Type B pancreatic cell (in vitro differentiated cells): Measurements from ENCODE around the gene SLC5A5. TPM values are rescaled to one million over a fixed set of nuclear protein-coding genes. Genes with fewer than 3 reads are reported as not detected.

Experiments used
- DNase-seq: peaks from one replicate; pipeline ENCODE4 v3.0.0; 2021; ENCODE audit warnings: mixed read lengths; ENCODE audit not compliant: unreplicated experiment; ENCODE audit errors: extremely low spot score
- H3K27ac Mint-ChIP-seq: 2 replicates; pipeline ENCODE4 v1.8.0; 2021; ENCODE audit warnings: mild to moderate bottlenecking, mixed read lengths
- H3K27me3 Mint-ChIP-seq: 2 replicates; pipeline ENCODE4 v1.8.0; 2021; ENCODE audit warnings: mixed read lengths
- H3K36me3 Mint-ChIP-seq: 2 replicates; pipeline ENCODE4 v1.8.0; 2021; ENCODE audit warnings: mixed read lengths
- H3K4me1 Mint-ChIP-seq: one replicate; pipeline ENCODE4 v1.8.0; 2021; ENCODE audit warnings: mixed read lengths; ENCODE audit not compliant: unreplicated experiment
- H3K4me3 Mint-ChIP-seq: 2 replicates; pipeline ENCODE4 v1.8.0; 2021; ENCODE audit warnings: mild to moderate bottlenecking, mixed read lengths
- H3K9me3 Mint-ChIP-seq: 2 replicates; pipeline ENCODE4 v1.8.0; 2021; ENCODE audit warnings: mixed read lengths
- CTCF ChIP-seq: fragments of 200-600 bp; sonication (generic); conservative IDR thresholded peaks from 2 replicates; pipeline ENCODE4 v1.5.0; 2021; ENCODE audit warnings: antibody characterized with exemption, mild to moderate bottlenecking
- total RNA-seq: library from RNA; stranded (reverse); gene quantifications from 2 replicates; pipeline ENCODE4 v1.2.1, GENCODE V29; 2021; ENCODE audit warnings: low replicate concordance

Gene SLC5A5
- total RNA-seq, 1 donor from 2014 or later: 0.75 TPM

- H3K27me3 Mint-ChIP-seq: peaks cover 34% of the 10 kb centered on the region
- no peak for TF ChIP-seq CTCF
- H3K4me1 Mint-ChIP-seq: peaks cover 2% of the 10 kb centered on the region
- no peak overlapping the region for H3K27ac Mint-ChIP-seq
- no peak for DNase-seq
- no peak overlapping the region for H3K4me3 Mint-ChIP-seq
- peaks cover 7% of the 10 kb centered on the region for H3K36me3 Mint-ChIP-seq
- H3K9me3 Mint-ChIP-seq: no peaks in the 10 kb centered on the region
These were observed 5.3 kb upstream of the SLC5A5 start for GRCh38 chr19:17866312-17866963.

- Mint-ChIP-seq H3K9me3 (no peaks in the 10 kb centered on the region), H3K27me3 (peaks cover 37% of the 10 kb centered on the region), H3K27ac (no peak overlapping the region), H3K36me3 (peaks cover 6% of the 10 kb centered on the region), H3K4me1 (no peaks in the 10 kb centered on the region), H3K4me3 (no peak overlapping the region)
- no peak for DNase-seq
- TF ChIP-seq CTCF: no peak
These were observed 4.7 kb upstream of the SLC5A5 start for GRCh38 chr19:17866964-17867486.

- DNase-seq: no peak
- no peaks in the 10 kb centered on the region for H3K9me3 Mint-ChIP-seq
- H3K4me3 Mint-ChIP-seq: no peak overlapping the region
- peaks cover 43% of the 10 kb centered on the region for H3K27me3 Mint-ChIP-seq
- no peaks in the 10 kb centered on the region for H3K4me1 Mint-ChIP-seq
- H3K27ac Mint-ChIP-seq: peak overlapping the region; percentile 51
- H3K36me3 Mint-ChIP-seq: peaks cover 6% of the 10 kb centered on the region
- no peak for TF ChIP-seq CTCF
These were observed 3.1 kb upstream of the SLC5A5 start for GRCh38 chr19:17868669-17869068.

- Mint-ChIP-seq H3K9me3 (no peaks in the 10 kb centered on the region), H3K36me3 (peaks cover 6% of the 10 kb centered on the region), H3K4me1 (no peaks in the 10 kb centered on the region), H3K4me3 (no peak overlapping the region), H3K27me3 (peaks cover 48% of the 10 kb centered on the region), H3K27ac (no peak overlapping the region)
- DNase-seq: no peak
- no peak for TF ChIP-seq CTCF
These were observed 2.6 kb upstream of the SLC5A5 start for GRCh38 chr19:17869114-17869608.

- no peak overlapping the region for H3K4me3 Mint-ChIP-seq
- no peaks in the 10 kb centered on the region for H3K9me3 Mint-ChIP-seq
- DNase-seq: no peak
- no peak overlapping the region for H3K27ac Mint-ChIP-seq
- peaks cover 56% of the 10 kb centered on the region for H3K27me3 Mint-ChIP-seq
- H3K4me1 Mint-ChIP-seq: no peaks in the 10 kb centered on the region
- no peaks in the 10 kb centered on the region for H3K36me3 Mint-ChIP-seq
- TF ChIP-seq CTCF: no peak
These were observed 490 bp upstream of the SLC5A5 start for GRCh38 chr19:17871032-17871877.
